Colonic mucosa (tissue), 4 donors: ENCODE results near the gene LTBP3. TPM values are rescaled to one million over a fixed set of nuclear protein-coding genes. Genes with fewer than 3 reads are reported as not detected.

Source experiments
- DNase-seq: peaks from one replicate; pipeline ENCODE4 v3.0.0-alpha.2; 2020
- H3K27ac ChIP-seq: fragments of 200-600 bp; one replicate; pipeline ENCODE4 v1.8.0; 2021
- H3K27me3 ChIP-seq: fragments of 200-600 bp; one replicate; pipeline ENCODE4 v1.8.0; 2021
- H3K36me3 ChIP-seq: fragments of 200-600 bp; one replicate; pipeline ENCODE4 v1.8.0; 2021
- H3K4me1 ChIP-seq: fragments of 200-600 bp; one replicate; pipeline ENCODE4 v1.8.0; 2021; ENCODE audit warnings: mild to moderate bottlenecking
- H3K4me3 ChIP-seq: fragments of 200-600 bp; one replicate; pipeline ENCODE4 v1.8.0; 2021
- H3K9ac ChIP-seq, 2 donors: one replicate each; pipeline ENCODE4 v1.7.0; 2013; ENCODE audit warnings: control low read depth in 2 of 2, low read depth in 2 of 2, low read length in 2 of 2
- H3K9me3 ChIP-seq: fragments of 200-600 bp; one replicate; pipeline ENCODE4 v1.8.0; 2021
- CTCF ChIP-seq: fragments of 200-600 bp; IDR thresholded peaks from one replicate; pipeline ENCODE4 v1.8.0; 2022; ENCODE audit warnings: antibody characterized with exemption, mild to moderate bottlenecking
- intact Hi-C: fragments of 100-400 bp; cut with DNase I; formaldehyde crosslinking; loops from one replicate; pipeline ENCODE4 v1.14.1; 2022
- total RNA-seq, 2 donors: library from RNA; stranded (reverse); fragmentation: NEBNext Ultra II Directional in 1 of 2; extraction: Animal tissue kit (Norgen Biotek cat#: 25700) in 1 of 2; gene quantifications; one replicate each; pipeline ENCODE4 v1.2.1, GENCODE V29; 2021
- donor health status: healthy.
- donor health status: DM: no; HTN: no; CAD: no.
- donor health status: DM: no; HTN: no; CAD: no.

LTBP3 gene
- total RNA-seq, 2 donors from 2014 or later, result 27.3 to 31.1 TPM

GRCh38 chr11:65562020-65562419 is 3.9 kb upstream of the LTBP3 start:
- H3K27ac ChIP-seq, result no peak overlapping the region
- intact Hi-C loops, result no loop called here

GRCh38 chr11:65560555-65561418 is 2.6 kb upstream of the LTBP3 start:
- Histone ChIP-seq H3K27me3 (no peaks in the 10 kb centered on the region), H3K9ac (peak overlapping the region in 1 of 2 donors; percentile 23), H3K4me1 (peaks cover 24% of the 10 kb centered on the region), H3K4me3 (no peak overlapping the region), H3K36me3 (no peaks in the 10 kb centered on the region), H3K27ac (peak overlapping the region; percentile 82), H3K9me3 (no peaks in the 10 kb centered on the region)
- peak; percentile 71 for DNase-seq
- no peak for TF ChIP-seq CTCF
- intact Hi-C loops, result no loop called here

More at GRCh38 chr11:65562020-65562419, 3.9 kb upstream of the LTBP3 start:
- H3K4me1 ChIP-seq, result peaks cover 21% of the 10 kb centered on the region
- H3K9me3 ChIP-seq, result no peaks in the 10 kb centered on the region
- no peaks in the 10 kb centered on the region for H3K27me3 ChIP-seq
- H3K4me3 ChIP-seq, result no peak overlapping the region
- H3K36me3 ChIP-seq, result no peaks in the 10 kb centered on the region
- no peak for TF ChIP-seq CTCF
- no peak for DNase-seq
- no peak overlapping the region for H3K9ac ChIP-seq

DNA sequence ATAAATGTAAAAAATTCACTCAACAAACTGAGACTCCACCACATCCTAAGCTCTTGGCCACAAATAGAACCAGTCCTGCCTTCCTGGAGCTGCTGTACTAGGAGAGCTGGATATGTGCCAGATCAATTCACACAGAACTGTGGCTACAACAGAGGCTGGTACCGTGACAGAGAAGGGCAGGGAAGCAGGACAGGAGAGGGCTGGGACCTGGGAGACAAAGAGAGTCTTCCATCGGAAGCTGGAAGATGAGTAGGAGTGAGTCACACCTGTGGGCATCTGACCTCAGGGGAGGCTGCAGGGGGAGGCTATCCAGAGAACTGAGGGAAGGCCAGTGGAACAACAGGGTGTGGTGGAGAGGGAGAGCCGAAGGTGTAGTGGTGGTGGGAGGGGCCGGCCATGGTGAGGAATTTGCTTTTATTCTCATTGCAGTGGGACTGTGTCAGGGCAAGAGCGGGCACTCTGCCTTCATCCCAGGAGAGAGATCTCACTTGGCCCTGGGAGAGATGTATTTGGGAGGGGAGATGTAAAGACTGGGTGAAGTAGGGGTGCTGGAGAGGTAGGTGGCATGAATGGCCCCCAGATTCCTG is 1.9 kb upstream of the LTBP3 start:
- no peak for TF ChIP-seq CTCF
- H3K27me3 ChIP-seq, result no peaks in the 10 kb centered on the region
- intact Hi-C loops, result no loop called here
- no peaks in the 10 kb centered on the region for H3K36me3 ChIP-seq
- H3K9ac ChIP-seq, result peak overlapping the region in 1 of 2 donors; percentile 23
- H3K4me3 ChIP-seq, result no peak overlapping the region
- peaks cover 31% of the 10 kb centered on the region for H3K4me1 ChIP-seq
- peak; percentile 63 for DNase-seq
- H3K27ac ChIP-seq, result peak overlapping the region; percentile 82
- no peaks in the 10 kb centered on the region for H3K9me3 ChIP-seq

GRCh38 chr11:65559535-65559934 is 1.4 kb upstream of the LTBP3 start:
- no peaks in the 10 kb centered on the region for H3K9me3 ChIP-seq
- peak overlapping the region in 1 of 2 donors; percentile 46 for H3K9ac ChIP-seq
- H3K36me3 ChIP-seq, result no peaks in the 10 kb centered on the region
- no peak for DNase-seq
- intact Hi-C loops, result no loop called here
- H3K27me3 ChIP-seq, result no peaks in the 10 kb centered on the region
- no peak overlapping the region for H3K4me3 ChIP-seq
- peak overlapping the region; percentile 82 for H3K27ac ChIP-seq
- no peak for TF ChIP-seq CTCF
- H3K4me1 ChIP-seq, result peaks cover 34% of the 10 kb centered on the region

- no peaks in the 10 kb centered on the region for H3K9me3 ChIP-seq
- H3K4me3 ChIP-seq, result peak overlapping the region; percentile 48
- TF ChIP-seq CTCF, result no peak
- intact Hi-C loops, result no loop called here
- H3K27ac ChIP-seq, result peak overlapping the region; percentile 82
- H3K4me1 ChIP-seq, result peaks cover 34% of the 10 kb centered on the region
- no peaks in the 10 kb centered on the region for H3K36me3 ChIP-seq
- peak overlapping the region; percentile 68 to 69 for H3K9ac ChIP-seq
- peak; percentile 48 for DNase-seq
- no peaks in the 10 kb centered on the region for H3K27me3 ChIP-seq
Measured at GRCh38 chr11:65558930-65559509, 861 bp upstream of the LTBP3 start.
